Limb (tissue), 2 donors: ENCODE results near the gene FAM53A.
A peak's percentile ranks its signal among the peaks of the same experiment; 100 is the strongest.
"Not testable (repeated sequence)": the region's sequence is repeated elsewhere in the genome, so short reads cannot be mapped to it uniquely, and the experiment has no call there.

ENCODE experiments used
- DNase-seq, 2 donors: peaks; one replicate each; pipeline ENCODE4 v3.0.0-alpha.2; 2016; ENCODE audit errors: extremely low spot score in 2 of 2

FAM53A gene

GRCh38 chr4:1717129-1718094 lies 33.3 kb upstream of the FAM53A start:
- no peak for DNase-seq

GRCh38 chr4:1716065-1716945 lies 32.2 kb upstream of the FAM53A start:
- no peak for DNase-seq

- DNase-seq: no peak
Observed at GRCh38 chr4:1715002-1715758, 31.1 kb upstream of the FAM53A start.

- DNase-seq: no peak
Observed at GRCh38 chr4:1714303-1715001, 30.3 kb upstream of the FAM53A start.

- no peak for DNase-seq
Observed at GRCh38 chr4:1713003-1713851, 29.1 kb upstream of the FAM53A start.

- peak; percentile 91 to 94 for DNase-seq
Observed at GRCh38 chr4:1712216-1713002, 28.3 kb upstream of the FAM53A start, which contains the start of gene SLBP. Gene SLBP, minus strand, starts transcription at chr4:1712319. Its CDS starts 131 bp downstream, at chr4:1712188.

GRCh38 chr4:1711571-1712215 lies 27.6 kb upstream of the FAM53A start:
- DNase-seq: peak; percentile 29 to 65

- no peak for DNase-seq
Observed at GRCh38 chr4:1711055-1711570, 27.0 kb upstream of the FAM53A start.

- no peak for DNase-seq
Observed at GRCh38 chr4:1708581-1708980, 24.5 kb upstream of the FAM53A start.

GRCh38 chr4:1706358-1706757 lies 22.2 kb upstream of the FAM53A start:
- no peak for DNase-seq

- DNase-seq: no peak
Observed at GRCh38 chr4:1705732-1706131, 21.6 kb upstream of the FAM53A start.

GRCh38 chr4:1703867-1704266 lies 19.8 kb upstream of the FAM53A start:
- DNase-seq: no peak

GRCh38 chr4:1701671-1702070 lies 17.6 kb upstream of the FAM53A start:
- DNase-seq: not testable (repeated sequence)

GRCh38 chr4:1695913-1696312 lies 11.8 kb upstream of the FAM53A start:
- peak; percentile 76 to 77 for DNase-seq

- peak; percentile 66 to 76 for DNase-seq
Observed at GRCh38 chr4:1693131-1693896, 9.2 kb upstream of the FAM53A start.

GRCh38 chr4:1691737-1692373 lies 7.7 kb upstream of the FAM53A start:
- no peak for DNase-seq

GRCh38 chr4:1690698-1691097 lies 6.6 kb upstream of the FAM53A start:
- DNase-seq: no peak
